ENCODE results near the gene ASAP3. TPM values are rescaled to one million over a fixed set of nuclear protein-coding genes. Genes with fewer than 3 reads are reported as not detected.

ASAP3 gene
- total and polyA plus RNA-seq, 9 of the 15 experiments (the other 6 are each of a cell fraction or from before 2014, with no cell fraction given) = 1.7 to 31.2 (median 17.4) TPM

- no peak for DNase-seq (ENCODE audit: extremely low read depth in 1 of 4, low spot score in 3 of 4)
- H4K20me1 ChIP-seq (replicated peaks; ENCODE audit: control insufficient read depth, insufficient read depth, low read length) = no peaks in the 10 kb centered on the region
- no peaks in the 10 kb centered on the region for H3K9me1 ChIP-seq (ENCODE audit: control insufficient read depth, insufficient read depth, low read length)
- H3K9me3 ChIP-seq (replicated peaks; ENCODE audit: control insufficient read depth, insufficient read depth, low read depth, low read length) = no peaks in the 10 kb centered on the region
- FAIRE-seq = no peak
- 38% methylated on average over 5 of the region's 5 CpGs for WGBS (ENCODE audit: insufficient coverage, low coverage, missing lambda C conversion rate)
- no TSS peak for BruUV-seq (replicated peaks)
- peaks cover 26 to 45% of the 10 kb centered on the region in 2 experiments for H3K4me1 ChIP-seq (replicated peaks in 1 of 2; ENCODE audit: control insufficient read depth in 2 of 2, insufficient read depth in 2 of 2, low read length in 2 of 2)
- in situ Hi-C loops (cut with MboI) = no loop called here
- no peak overlapping the region for H3K4me2 ChIP-seq (ENCODE audit: insufficient read depth, low read length)
- no peaks in the 10 kb centered on the region for H3K79me2 ChIP-seq (ENCODE audit: control insufficient read depth, insufficient read depth, low read length)
- ChIA-PET CTCF (ENCODE audit: low intra/inter-chr PET ratio) (no interaction called here), POLR2A (interaction anchor here (0.8 to 1.5 kb wide), 5 partner anchors 10 to 64 kb away, joined by 3 to 6 read pairs (median 3); partner anchors contain the start of gene HNRNPR)
- H3K9ac ChIP-seq (ENCODE audit: insufficient read depth in 1 of 2, low read depth in 2 of 2, low read length in 2 of 2) = no peak overlapping the region; a peak in 1 of 4 replicates
- TF ChIP-seq SPI1 (IDR thresholded peaks at IDR 0.05; ENCODE audit: borderline replicate concordance, low read depth, low read length) (peak; percentile 94), ZEB2 (IDR thresholded peaks at IDR 0.05) (no peak), ZNF316 (IDR thresholded peaks at IDR 0.05) (peak; percentile 50; the same call in 1 of the 2 replicates)
- H3K4me3 ChIP-seq = no peak overlapping the region
- H3K27ac ChIP-seq (ENCODE audit: extremely low read depth, low read depth, low read length) = no peak overlapping the region
- ATAC-seq = no peak
- no peaks in the 10 kb centered on the region for H3K27me3 ChIP-seq (ENCODE audit: control insufficient read depth in 2 of 2, insufficient read depth in 2 of 2, low read length in 2 of 2)
- H3K36me3 ChIP-seq (ENCODE audit: control insufficient read depth, insufficient read depth, low read length) = no peaks in the 10 kb centered on the region
- peak overlapping the region; percentile 74; the same call in 1 of the 2 replicates for H2AFZ ChIP-seq (ENCODE audit: low read depth, low read length)
- intact Hi-C loops (cut with micrococcal nuclease) = no loop called here
Observed at GRCh38 chr1:23381233-23381885, 102.6 kb downstream of the ASAP3 start.

GRCh38 chr1:23380719-23381118 is 103.3 kb downstream of the ASAP3 start:
- Histone ChIP-seq H3K79me2 (ENCODE audit: control insufficient read depth, insufficient read depth, low read length) (no peaks in the 10 kb centered on the region), H3K4me3 (no peak overlapping the region), H4K20me1 (replicated peaks; ENCODE audit: control insufficient read depth, insufficient read depth, low read length) (no peaks in the 10 kb centered on the region), H3K9me1 (ENCODE audit: control insufficient read depth, insufficient read depth, low read length) (no peaks in the 10 kb centered on the region), H3K36me3 (ENCODE audit: control insufficient read depth, insufficient read depth, low read length) (no peaks in the 10 kb centered on the region), H3K4me1 (replicated peaks in 1 of 2; ENCODE audit: control insufficient read depth in 2 of 2, insufficient read depth in 2 of 2, low read length in 2 of 2) (peaks cover 26 to 42% of the 10 kb centered on the region in 2 experiments), H3K27me3 (ENCODE audit: control insufficient read depth in 2 of 2, insufficient read depth in 2 of 2, low read length in 2 of 2) (no peaks in the 10 kb centered on the region), H3K4me2 (ENCODE audit: insufficient read depth, low read length) (no peak overlapping the region), H3K27ac (ENCODE audit: extremely low read depth, low read depth, low read length) (no peak overlapping the region), H3K9me3 (replicated peaks; ENCODE audit: control insufficient read depth, insufficient read depth, low read depth, low read length) (no peaks in the 10 kb centered on the region), H3K9ac (ENCODE audit: insufficient read depth in 1 of 2, low read depth in 2 of 2, low read length in 2 of 2) (peak overlapping the region; percentile 4 to 7; a peak in 1 of 4 replicates), H2AFZ (ENCODE audit: low read depth, low read length) (peak overlapping the region; percentile 74)
- 14% methylated on average over 5 of the region's 5 CpGs for WGBS (ENCODE audit: insufficient coverage, low coverage, missing lambda C conversion rate)
- ChIA-PET CTCF (ENCODE audit: low intra/inter-chr PET ratio) (no interaction called here), POLR2A (interaction anchor here (0.8 to 1.2 kb wide), 2 partner anchors 10 to 13 kb away, joined by 3 to 4 read pairs; no protein-coding TSS in a partner anchor)
- intact Hi-C loops (cut with micrococcal nuclease) = no loop called here
- FAIRE-seq = no peak
- no peak for ATAC-seq
- BruUV-seq (replicated peaks) = no TSS peak
- in situ Hi-C loops (cut with MboI) = no loop called here
- DNase-seq (ENCODE audit: extremely low read depth in 1 of 4, low spot score in 3 of 4) = no peak
- peak; percentile 77 for TF ChIP-seq BHLHE40 (IDR thresholded peaks at IDR 0.05; ENCODE audit: low read length)
- TF ChIP-seq PTTG1 (tag; IDR thresholded peaks at IDR 0.05; ENCODE audit: low read depth) = no peak
- no peak for TF ChIP-seq NR2C2 (CRISPR knock-in tag; IDR thresholded peaks at IDR 0.05)
- TF ChIP-seq NR2C2 (tag; IDR thresholded peaks at IDR 0.05) = no peak
- TF ChIP-seq C11orf30 (IDR thresholded peaks at IDR 0.05; ENCODE audit: low read depth) = peak; percentile 57
- TF ChIP-seq ZNF778 (CRISPR knock-in tag; IDR thresholded peaks at IDR 0.05) = no peak
- peak; percentile 83 for TF ChIP-seq ZNF316 (IDR thresholded peaks at IDR 0.05)
- TF ChIP-seq CEBPG (CRISPR knock-in tag; IDR thresholded peaks at IDR 0.05) = no peak
- no peak for TF ChIP-seq CEBPG (tag; conservative IDR thresholded peaks at IDR 0.05 in 1 of 2, IDR thresholded peaks at IDR 0.05 in 1 of 2)
- TF ChIP-seq CREM (IDR thresholded peaks at IDR 0.05; ENCODE audit: low read depth) = no peak
- peak; percentile 56 for TF ChIP-seq CBFA2T3 (IDR thresholded peaks at IDR 0.05)
- TF ChIP-seq STAT5B (CRISPR knock-in tag; IDR thresholded peaks at IDR 0.05) = no peak
- no peak for TF ChIP-seq ZFP1 (CRISPR knock-in tag; IDR thresholded peaks at IDR 0.05)
- no peak for TF ChIP-seq ZNF655 (CRISPR knock-in tag; IDR thresholded peaks at IDR 0.05)
- TF ChIP-seq, protein P1, sequence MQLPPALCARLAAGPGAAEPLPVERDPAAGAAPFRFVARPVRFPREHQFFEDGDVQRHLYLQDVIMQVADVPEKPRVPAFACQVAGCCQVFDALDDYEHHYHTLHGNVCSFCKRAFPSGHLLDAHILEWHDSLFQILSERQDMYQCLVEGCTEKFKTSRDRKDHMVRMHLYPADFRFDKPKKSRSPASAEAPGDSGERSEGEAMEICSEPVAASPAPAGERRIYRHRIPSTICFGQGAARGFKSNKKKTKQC (CRISPR knock-in tag; IDR thresholded peaks at IDR 0.05) = no peak
